ENCODE data around the gene DMWD.
"Not testable (repeated sequence)": the region's sequence is repeated elsewhere in the genome, so short reads cannot be mapped to it uniquely, and the experiment has no call there.

Gene DMWD

DNA sequence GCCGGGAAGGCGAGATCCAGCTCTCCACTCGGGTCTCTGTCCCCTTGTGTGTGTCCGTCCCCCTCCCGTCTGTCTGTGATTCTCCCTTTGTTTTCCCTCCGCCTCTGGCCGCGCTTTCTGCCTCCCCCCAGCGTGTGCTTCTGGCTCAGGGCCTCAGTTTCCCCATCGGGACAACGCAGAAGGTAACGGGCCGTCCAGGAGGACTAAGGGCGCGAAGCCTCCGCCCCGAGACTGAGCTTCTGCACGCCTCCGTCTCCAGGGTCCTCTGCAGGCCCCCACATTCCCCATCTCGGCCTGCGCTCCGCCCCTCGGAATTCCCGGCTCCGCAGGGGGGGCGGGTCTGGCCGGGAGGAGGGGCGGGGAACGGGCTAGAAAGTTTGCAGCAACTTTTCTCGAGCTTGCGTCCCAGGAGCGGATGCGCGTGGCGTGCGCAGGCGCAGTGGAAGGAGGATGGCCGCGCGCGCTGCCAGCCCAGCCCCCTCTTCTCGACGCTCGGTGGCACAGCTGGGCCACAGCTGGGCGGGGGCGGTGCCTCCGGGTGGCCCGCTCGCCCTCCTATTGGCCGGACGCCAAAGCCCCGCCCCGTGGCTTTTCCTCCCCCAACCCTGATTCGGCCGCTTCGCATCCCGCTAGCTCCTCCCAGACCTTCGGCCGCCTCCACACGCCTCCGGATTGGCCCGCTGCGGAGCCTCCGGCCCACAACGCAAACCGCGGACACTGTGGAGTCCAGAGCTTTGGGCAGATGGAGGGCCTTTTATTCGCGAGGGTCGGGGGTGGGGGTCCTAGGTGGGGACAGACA is 23.5 kb downstream of the DMWD start, which contains the start of gene SIX5:
Gene SIX5 (minus strand): TSS at position 269 of the 799 bp plus-strand sequence. CDS start 408 bp downstream, outside the sequence.
- FAIRE-seq: no peak

DNA sequence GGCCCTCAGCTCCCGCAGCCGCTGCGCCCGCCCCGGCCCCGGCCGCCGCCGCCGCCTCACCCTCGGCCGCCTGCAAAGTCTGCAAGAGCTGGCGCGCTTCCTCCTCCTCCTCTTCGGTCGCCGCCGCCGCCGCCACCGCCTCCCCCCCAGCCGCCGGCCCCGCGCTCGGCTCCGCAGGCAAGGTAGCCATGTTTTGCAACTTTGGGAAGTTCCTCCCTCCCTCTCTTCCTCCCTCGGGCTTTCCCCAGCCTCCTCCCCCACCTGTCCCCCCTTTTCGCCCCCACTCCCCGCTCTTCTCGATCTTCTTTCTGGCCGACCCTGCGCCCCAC is 24.0 kb downstream of the DMWD start:
- FAIRE-seq: no peak

DNA sequence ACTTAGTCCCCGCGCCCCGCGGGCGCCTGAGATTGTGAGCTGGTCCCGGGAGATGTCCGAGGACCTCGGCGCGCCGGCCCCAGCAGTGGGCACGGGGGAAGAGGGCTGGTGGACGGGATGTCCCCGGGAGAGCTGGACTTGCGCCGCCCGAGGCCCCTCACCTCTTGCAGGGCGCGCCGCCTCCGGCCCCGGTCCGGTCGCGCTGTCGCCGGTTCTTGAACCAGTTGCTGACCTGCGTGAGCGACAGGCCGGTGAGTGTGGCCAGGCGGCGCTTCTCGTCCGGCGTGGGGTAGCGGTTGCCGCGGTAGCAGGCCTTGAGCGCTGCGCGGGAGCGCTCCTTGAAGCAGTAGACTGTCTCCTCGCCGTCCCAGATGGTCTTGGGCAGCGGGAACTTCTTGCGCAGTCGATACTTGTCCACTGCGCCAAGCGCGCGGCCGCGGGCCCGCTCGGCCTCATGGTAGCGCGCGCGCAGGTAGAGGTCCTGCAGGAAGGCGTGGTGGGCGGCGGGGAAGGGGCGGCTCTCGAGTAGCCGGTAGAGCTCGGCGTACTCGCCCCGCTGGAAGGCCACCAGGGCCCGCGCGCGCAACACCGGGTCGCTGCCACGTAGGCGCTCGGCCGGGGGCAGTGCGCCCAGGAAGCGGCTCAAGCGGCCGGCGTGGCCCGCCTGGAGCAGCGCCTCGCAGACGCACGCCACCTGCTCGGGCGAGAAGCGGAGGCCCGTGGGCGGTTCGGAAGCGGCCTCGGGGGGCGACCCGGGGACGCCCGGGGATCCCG is 24.6 kb downstream of the DMWD start:
- FAIRE-seq: no peak

DNA sequence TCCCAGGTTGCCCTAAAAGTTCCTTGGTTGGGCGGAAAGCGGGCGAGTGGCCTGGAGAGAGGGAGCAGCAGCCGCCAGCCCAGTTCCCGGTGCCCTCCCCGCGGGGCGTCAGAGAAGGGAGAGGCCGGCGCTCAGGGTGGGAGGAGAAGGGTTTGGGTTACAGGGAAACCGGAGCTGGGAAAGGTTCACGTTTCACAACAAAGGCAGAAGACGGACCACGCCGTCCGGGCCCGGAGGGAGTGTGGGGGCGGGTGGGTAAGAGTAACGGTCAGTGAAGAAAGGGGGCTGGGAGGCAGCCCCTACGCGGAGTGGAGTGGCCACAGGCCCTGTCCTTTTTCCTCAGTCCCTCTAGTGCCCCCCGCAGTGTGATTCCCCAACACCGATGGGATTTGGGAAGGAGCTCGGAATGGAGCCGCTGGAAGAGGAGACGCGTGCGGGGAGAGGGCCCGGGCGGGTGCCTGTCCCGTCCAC is 25.2 kb downstream of the DMWD start:
- FAIRE-seq: no peak

DNA sequence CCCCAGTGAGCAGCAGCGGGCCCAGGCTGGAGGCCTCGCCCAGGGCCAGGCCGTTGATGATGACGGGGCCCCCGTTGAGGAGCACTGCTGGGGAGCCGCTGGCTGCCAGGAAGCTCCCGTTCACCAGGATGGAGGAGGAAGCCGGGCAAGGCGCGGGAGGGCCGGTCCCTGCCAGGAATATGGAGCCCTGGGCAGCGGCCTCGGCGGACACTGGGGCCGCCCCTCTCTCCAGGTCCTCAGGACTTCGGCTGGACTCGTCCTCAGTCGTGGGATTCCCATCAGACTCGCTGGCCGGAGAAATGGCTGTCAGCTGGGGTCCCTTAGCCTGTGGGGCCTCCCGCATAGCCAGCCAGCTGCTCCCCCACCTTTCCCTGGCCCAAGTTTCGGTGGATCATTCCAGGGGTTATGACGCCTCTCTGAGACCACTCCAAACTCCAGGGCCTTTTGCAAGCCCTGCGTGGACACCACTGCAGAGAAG is 25.7 kb downstream of the DMWD start:
- FAIRE-seq: no peak

- no peak for FAIRE-seq
These were observed 26.3 kb downstream of the DMWD start for GRCh38 chr19:45766296-45766868.

- FAIRE-seq: no peak
These were observed 26.8 kb downstream of the DMWD start for GRCh38 chr19:45765702-45766295.

DNA sequence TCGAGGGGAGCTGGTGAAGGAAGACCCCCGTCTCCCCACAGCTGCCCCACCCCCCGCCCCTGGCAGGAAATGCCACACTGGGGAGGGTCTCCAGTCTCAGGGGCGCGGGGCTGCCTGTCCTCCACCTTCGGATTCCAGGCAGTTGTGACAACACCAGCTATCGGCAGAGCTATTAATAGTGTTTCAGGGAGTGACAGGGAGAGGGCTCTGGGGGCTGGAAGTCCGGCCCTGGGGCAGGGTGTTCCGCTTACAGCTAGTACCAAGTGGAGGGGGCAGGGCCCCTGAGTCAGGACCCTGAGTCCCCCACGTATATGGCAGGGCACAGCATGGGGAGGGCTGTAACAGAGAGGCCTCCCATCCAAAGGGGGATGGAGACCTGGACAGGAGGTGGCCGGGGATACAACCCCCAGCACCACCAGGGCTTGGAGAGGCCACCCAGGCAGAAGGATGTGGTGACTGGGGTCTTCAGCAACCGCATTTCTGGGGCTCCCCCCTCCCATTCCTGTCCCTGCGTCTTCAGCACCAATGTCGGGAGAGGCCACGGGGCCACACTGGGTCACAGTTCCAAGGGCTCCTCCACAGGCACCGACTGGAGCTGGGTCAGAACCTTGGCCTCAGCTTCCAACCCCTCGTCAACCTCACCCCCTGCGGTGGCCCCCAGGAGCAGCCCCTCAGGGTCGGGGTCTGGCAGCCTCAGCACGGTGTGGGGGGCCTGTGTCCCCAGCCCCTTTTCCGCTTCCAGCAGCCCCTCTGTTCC is 27.5 kb downstream of the DMWD start:
- FAIRE-seq: no peak

DNA sequence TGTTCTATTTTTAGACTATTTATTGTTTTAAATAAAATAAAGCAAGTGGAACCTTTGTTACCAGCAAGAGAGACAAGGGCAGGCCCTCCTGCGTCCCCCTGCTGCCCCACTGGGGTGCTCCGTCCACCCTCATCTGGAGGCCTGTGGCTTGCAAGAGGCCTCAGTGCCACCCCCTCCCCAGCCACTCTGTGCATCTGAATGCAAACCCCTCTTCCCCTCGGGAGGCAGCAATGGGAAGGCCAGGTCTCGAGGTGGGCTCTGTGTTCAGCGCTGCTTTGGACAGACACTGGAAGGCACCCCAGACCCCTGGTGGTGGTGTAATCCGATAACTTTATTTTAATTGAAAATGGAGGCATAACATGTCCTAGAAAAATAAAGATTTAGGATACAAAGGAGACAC is 28.2 kb downstream of the DMWD start:
- FAIRE-seq: no peak

- FAIRE-seq: no peak
These were observed 28.9 kb downstream of the DMWD start for GRCh38 chr19:45763691-45764294.

GRCh38 chr19:45762870-45763631 is 29.6 kb downstream of the DMWD start:
- no peak for FAIRE-seq

DNA sequence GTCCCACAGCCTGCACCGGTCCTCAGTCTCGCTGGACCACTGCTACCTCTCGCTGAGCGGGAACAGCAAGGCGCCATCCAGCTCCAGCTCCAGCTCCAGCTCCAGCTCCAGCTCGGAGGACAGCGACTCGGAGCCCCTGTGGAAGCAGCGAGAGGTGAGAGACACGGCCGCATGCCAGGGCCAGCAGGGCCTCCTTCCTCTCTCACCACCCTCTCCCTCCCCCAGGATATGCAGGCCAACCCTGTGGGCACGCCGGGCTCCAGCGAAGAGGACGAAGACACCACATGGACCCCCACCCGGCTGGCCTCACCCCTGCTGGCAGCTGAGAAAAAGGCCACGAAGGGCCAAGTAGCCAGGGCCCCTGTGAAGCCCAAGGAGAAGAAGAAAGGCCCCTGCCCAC is 30.9 kb downstream of the DMWD start:
- no peak for FAIRE-seq

DNA sequence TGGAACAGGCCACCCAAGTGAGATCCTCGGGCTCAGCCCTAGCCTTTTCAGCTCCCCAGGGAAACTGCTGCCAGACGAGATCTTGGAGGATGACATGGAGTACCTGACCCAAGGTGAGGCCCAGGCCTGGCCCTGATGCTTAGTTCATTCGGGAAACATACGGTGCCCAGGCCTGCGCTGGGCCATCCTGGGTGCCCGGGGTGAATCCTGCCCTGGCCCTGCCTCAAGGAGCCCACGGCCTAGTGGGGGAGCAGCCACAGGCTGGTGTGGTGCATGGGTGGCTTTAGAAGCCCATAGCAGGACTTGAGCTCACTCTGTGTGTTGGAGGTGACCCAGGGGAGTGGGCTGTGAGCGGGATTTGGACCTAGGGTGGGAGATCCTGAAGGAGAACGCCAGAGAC is 33.7 kb downstream of the DMWD start:
- FAIRE-seq: no peak

- no peak for FAIRE-seq
These were observed 35.0 kb downstream of the DMWD start for GRCh38 chr19:45757695-45758094.

DNA sequence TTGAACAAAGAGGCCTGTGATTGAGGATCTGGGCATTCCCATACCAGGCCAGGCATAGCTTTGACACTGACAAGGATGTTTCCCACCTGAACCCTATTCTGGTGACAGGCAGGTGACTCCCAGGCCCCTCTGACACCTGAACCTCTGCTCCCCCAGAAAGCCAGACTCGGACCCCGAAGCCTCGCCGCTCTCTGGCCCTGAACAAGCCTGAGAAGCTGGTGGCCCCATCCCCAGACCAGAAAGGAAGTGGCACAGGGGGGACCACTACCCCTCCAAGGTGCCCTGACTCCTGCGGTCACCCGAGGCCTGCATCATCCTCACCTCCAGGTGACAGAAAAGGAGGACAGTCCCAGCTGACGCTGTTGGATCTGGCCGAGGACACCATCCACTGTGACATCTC is 38.3 kb downstream of the DMWD start:
- no peak for FAIRE-seq

DNA sequence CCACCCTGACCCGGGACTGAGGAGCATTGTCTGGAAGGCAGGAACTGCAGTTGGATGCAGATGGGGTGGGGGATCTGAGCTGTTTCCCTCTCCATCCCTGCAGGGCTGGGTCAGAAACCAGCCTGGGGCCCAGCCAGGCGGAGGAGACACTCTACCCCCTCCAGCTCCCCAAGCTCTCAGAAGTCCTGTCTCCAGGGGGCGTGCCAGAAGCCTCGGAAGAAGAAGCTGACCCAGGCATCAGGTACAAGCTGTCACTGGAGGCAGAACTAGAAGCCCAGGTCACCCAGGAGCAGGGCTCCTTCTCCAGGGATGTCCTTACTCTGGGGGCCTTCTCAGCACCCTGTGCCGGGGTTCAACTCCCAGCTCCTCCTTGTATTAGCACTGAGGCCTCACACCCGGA is 39.1 kb downstream of the DMWD start:
- no peak for FAIRE-seq

- FAIRE-seq: no peak
These were observed 40.0 kb downstream of the DMWD start for GRCh38 chr19:45752639-45753038.

DNA sequence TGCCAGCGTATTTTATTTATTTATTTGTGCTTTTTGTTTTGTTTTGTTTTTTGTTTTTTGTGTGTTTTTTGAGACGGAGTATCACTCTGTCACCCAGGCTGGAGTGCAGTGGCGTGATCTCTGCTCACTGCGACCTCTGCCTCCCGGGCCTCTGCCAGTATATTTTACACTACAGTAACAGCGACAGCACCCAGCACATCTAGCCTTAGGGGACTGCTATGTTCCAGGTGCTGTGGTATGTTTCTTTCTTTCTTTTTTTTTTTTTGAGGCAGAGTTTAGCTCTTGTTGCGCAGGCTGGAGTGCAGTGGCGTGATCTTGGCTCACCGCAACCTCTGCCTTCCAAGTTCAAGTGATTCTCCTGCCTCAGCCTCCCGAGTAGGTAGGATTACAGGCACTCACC is 41.2 kb downstream of the DMWD start:
- not testable (repeated sequence) for FAIRE-seq

DNA sequence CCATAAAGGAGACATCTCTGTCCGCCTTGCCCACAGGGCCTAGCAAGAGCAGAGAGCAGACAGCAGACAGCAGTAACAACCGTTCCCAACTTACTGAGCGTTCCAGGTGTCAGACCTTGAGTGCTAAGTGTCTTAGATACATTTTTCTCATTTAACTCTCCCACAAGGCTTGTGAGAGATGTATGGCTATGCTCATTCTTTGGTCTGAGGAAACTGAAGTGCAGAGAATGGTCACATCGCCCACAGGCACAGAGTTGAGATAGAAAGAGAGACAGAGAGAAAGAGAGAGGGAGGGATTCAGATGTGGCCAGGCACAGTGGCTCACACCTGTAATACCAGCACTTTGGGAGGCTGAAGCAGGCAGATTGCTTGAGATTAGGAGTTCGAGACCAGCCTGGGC is 45.1 kb downstream of the DMWD start:
- no peak for FAIRE-seq

DNA sequence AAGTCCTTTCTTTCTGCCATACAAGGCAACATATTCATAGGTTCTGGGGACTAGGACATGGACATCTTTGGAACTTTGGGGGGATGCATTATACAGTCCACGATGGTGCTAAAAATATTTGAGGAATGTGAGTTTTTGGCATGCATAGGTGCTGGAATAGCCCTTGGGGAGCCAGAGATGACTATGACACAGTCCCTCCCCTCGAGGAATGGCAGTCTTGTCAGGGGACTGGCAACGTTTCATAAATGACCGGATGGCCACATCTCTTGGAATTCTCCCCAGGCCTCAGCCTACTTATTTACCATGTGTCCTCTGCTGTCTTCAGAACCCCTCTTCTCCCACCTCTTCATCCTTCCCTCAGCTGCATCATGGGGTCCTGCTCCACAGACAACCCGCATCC is 45.8 kb downstream of the DMWD start:
- no peak for FAIRE-seq

GRCh38 chr19:45745606-45746005 is 47.0 kb downstream of the DMWD start:
- no peak for FAIRE-seq
